GM18505 (cell line): ENCODE results near the gene ITK.
A peak's percentile ranks its signal among the peaks of the same experiment; 100 is the strongest.

ENCODE experiments used
- ATAC-seq: cut with Tn5 transposase; IDR thresholded peaks from one replicate; pipeline ENCODE4 v1.9.1; 2021; ENCODE audit not compliant: unreplicated experiment
- POLR2A ChIP-seq: IDR thresholded peaks from 4 replicates; pipeline ENCODE4 v1.6.1; 2011; ENCODE audit warnings: borderline replicate concordance; ENCODE audit not compliant: insufficient read depth, insufficient read length; ENCODE audit errors: extremely low read depth

ITK gene

GRCh38 chr5:157284458-157285212, 104.0 kb downstream of the ITK start:
- ATAC-seq, result no peak

GRCh38 chr5:157285310-157286035, 104.8 kb downstream of the ITK start:
- no peak for ATAC-seq

More at GRCh38 chr5:157284458-157285212, 104.0 kb downstream of the ITK start:
- no peak for TF ChIP-seq POLR2A

GRCh38 chr5:157286761-157287211, 106.1 kb downstream of the ITK start:
- TF ChIP-seq POLR2A, result no peak
- ATAC-seq, result no peak

More at GRCh38 chr5:157285310-157286035, 104.8 kb downstream of the ITK start:
- TF ChIP-seq POLR2A, result no peak

- no peak for TF ChIP-seq POLR2A
- ATAC-seq, result no peak
These were observed 107.9 kb downstream of the ITK start for GRCh38 chr5:157288405-157289163.

- TF ChIP-seq POLR2A, result no peak
- no peak for ATAC-seq
These were observed 108.7 kb downstream of the ITK start for GRCh38 chr5:157289164-157289819.

GRCh38 chr5:157290156-157290980, 109.7 kb downstream of the ITK start:
- no peak for ATAC-seq
- no peak for TF ChIP-seq POLR2A

- peak; percentile 92 for ATAC-seq
- no peak for TF ChIP-seq POLR2A
These were observed 110.5 kb downstream of the ITK start for GRCh38 chr5:157290981-157291711.

GRCh38 chr5:157292599-157292998, 112.0 kb downstream of the ITK start:
- TF ChIP-seq POLR2A, result no peak
- ATAC-seq, result no peak

- TF ChIP-seq POLR2A, result no peak
- no peak for ATAC-seq
These were observed 113.9 kb downstream of the ITK start for GRCh38 chr5:157294407-157295091.

GRCh38 chr5:157295247-157295646, 114.6 kb downstream of the ITK start:
- no peak for TF ChIP-seq POLR2A
- ATAC-seq, result no peak

- TF ChIP-seq POLR2A, result no peak
- ATAC-seq, result no peak
These were observed 119.9 kb downstream of the ITK start for GRCh38 chr5:157300564-157300963.
